HG03159 (cell line): ENCODE results near the gene SUSD1.
"Not testable (repeated sequence)": the region's sequence is repeated elsewhere in the genome, so short reads cannot be mapped to it uniquely, and the experiment has no call there.

Source experiments
- ATAC-seq: cut with Tn5 transposase; IDR thresholded peaks from one replicate; pipeline ENCODE4 v1.9.1; 2021; ENCODE audit warnings: mild to moderate bottlenecking, moderate library complexity; ENCODE audit not compliant: unreplicated experiment

SUSD1 gene

DNA sequence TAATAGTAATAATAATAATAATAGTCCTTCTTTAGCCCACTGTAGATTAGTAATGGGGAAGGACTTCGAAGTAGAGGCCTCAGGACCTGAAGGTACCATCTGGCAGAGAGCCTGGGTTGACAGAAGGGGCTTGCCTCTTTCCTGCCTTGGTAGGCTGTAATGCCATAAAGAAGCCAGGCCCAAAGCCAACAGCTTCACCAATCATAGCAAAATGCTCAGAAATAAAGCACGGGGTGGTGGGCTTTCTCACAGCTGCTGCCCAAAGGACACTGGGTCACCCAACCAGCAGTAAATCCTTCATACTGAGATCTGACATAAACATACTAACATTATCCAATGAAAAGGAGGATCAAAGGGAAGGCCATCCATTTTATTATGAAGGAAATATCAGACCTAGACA lies 70.7 kb downstream of the SUSD1 start:
- ATAC-seq = no peak

DNA sequence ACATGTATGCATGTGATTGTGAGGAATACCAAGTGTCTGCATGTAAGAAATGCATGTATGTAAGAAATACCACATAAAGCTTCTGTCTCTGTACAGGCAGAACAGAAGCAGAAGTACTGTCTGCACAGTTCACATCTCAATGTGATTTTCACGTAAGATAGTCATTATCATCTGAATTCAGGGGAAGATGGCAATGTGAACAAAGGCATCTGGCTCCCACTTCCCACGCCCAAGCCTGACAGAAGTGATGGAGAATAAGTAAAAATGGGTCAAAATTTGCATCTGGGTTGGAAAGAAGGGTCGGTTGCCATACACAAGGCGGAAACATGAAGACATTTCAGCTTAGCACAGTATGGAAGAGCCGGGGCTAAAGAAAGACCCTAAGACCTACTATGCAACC lies 71.7 kb downstream of the SUSD1 start:
- ATAC-seq = no peak

DNA sequence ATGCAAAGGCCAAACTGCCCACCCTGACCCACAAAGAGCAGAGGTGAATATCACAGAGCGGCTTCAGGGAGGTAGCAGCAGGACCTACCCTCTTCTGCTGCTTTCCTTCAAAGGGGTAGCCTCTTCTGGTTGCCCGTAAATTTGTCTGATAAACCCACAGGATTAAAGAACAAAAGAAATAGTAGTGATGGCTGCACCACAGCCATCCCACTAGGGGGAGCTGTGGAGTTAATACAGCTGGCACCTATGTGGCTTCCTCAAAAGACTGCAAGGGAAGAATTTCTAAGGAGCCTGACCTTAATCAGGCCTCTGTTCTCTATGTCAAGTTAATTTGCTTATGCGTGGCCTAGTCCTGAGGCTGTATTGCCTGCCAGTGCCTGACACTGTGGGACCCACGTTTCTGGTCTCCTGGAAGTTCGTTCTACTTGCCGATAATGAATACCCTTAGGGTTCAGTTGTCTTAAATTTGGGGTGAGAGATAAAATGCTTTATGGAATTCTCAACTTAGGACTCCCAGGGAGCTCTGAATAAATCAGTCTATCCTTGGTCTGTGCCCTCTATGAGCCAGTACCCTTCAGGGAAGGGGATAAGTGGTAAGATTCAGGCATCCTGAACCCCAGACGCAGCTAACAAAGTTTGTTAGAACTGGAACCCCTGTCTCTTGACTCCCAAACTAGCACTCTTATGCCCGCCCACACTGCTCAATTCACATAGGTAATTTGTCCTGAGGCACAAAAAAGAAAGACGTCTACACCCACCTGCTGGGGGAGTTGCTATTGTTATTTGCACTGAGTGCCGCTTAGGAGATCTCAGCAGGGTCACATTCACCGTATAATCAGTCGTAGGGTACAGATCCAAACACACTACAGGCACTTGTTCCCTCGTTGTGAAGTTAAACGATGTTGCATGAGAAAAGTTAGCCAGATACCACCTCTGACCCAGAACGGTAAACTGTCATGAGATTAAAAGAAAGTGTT lies 77.1 kb downstream of the SUSD1 start:
- no peak for ATAC-seq

DNA sequence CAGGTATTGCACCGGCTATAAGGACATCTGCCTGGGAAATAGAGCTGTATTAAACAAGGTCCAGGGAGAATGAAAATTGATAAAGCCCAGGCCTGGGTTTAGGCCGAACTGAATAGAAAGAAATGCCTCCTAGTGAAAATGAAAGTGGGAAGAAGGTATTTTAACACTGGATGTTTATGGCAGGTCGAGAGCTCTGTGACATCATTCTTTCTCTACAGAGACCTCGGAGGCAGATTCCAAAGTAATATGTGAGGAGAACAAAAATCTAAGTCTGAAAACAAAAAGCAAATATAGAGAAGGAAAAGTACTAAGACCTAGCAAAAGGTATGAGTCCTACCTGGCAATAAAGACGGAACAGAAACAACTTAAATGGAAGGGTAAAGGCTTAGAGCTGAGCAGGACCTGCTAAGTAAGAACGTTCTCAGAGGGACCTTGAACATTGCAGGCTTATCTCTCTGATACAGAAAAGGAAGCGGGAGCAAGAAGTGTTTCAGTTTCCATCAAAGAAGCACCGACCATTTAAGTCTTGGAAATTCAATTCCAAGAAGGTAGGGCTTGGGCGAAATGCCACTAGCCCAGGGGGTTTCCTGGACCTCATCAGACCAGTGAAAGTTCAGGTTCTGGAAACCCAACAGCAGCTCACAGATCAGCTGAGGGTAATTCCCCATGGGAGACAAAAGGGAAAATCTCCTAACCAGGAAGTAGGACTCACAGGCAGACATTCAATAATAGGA lies 80.0 kb downstream of the SUSD1 start:
- ATAC-seq = no peak

DNA sequence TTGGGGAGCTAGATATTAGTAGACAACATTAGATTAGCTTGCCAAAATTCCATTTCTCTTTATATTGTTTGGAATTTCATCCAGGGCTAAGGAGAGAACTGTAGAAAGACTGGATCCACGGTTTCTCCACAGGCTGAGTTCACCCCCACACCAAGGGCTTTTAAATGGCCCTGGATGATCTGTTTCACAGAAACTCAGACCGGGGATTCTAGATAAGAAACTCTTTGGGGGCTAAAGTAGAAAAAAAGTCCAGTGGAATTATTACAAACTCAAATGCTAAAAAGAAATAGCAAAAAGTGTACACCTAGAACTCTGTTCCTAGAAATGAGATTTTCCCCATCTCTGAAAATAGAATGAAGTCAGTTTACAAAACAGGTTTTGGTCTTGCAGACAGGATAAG lies 80.9 kb downstream of the SUSD1 start:
- ATAC-seq = no peak

DNA sequence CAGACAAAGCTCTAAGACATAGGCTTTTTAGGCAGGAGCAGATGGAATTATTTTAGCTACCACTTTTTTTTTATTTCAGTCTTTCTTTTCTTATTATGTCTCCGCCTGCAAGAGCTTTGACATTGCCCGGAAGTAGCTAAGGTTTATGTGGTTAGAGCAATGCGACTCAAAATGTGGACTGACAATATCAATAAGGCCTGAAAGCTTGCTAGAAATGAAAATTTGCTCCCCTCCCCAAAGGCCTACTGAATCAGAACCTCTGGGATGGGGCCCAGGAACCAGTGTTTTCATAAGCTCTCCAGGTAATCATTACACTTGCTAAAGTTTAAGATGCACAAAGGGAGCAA lies 81.3 kb downstream of the SUSD1 start:
- ATAC-seq = no peak

DNA sequence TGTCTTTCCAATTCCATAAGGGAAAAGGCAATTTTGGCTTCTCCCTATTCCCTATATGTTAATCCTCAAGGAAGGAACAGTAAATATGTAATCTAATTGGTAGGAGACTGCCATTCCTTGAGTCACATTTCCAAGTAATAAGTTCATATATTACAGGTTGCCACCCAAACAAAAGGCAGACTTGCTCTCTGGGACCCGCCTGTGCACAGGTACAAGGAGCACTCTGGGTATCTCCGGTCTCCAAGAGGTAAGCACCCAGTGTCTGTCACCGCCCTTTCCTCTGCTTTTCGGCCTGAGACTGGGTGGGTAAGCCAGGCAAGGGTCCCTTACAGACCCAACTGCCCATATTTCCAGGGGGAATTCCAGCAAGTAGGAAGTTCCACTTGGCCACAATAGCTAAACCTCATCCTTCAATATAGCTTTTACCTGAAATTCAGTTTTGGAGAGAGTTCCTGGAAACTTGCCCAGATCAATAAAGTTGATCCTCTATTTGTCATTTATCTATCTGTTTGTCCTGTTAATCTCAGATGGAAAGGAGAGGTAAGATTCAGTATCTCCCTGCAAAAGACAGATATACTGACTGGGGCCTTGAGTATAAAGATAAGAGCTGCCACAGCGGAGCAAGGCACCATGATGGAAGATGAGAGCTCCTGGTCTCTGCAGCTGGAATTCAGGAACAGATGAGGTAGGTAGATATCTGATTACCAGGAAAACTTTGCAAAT lies 81.8 kb downstream of the SUSD1 start:
- no peak for ATAC-seq

DNA sequence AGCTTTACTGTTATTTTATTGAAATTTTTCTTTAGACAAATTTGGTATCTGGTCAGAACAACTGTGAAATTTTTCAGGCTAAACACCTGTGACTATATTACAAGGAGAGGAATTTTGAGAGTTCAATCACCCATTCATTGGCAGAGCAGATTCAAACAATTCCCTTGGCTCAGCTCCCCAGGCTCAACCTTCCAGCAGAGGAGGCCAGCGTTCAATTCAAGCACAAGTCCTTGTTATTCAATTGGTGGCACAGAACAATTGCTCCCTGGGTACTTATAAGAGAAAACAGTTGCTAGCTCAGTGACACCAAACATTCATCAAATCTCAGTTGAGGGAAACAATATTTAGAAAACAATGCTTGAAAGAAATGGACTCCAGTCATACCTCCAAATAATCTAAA lies 83.3 kb downstream of the SUSD1 start:
- no peak for ATAC-seq

DNA sequence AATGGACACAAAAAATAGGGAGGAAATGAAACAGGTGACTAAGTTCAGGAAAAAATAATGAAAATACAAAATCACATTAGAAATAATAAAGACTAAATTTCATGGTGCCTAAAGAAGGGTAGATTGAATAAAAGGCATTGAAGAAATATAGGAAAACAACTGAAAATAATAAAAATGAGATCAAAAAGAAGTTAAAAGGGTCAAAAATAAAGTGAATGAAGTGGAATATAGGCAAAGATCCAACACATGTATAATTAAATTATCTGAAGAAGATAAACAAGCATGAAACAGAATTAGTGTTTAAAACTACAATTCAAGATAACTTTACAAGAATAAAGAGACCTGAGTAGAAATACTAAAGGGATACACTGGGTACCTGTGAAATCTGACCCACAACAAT lies 87.6 kb downstream of the SUSD1 start:
- ATAC-seq = no peak

DNA sequence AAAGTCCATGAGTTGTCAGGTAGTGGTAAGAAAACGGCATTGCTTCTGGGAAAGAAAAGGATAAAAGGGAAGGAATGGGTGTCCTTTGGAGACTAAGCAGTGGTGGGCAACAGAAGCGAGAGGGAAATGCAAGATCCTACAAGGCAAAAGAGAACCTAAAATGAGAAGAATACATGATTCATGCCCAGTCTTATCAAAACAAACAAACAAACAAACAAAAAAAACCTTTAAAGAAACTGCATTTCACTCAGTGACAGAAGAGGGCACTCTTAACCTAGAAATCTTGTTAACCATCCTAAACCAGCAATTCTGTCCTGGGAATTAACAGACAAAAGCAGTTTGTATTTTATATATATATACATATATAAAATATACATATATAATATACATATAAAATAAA lies 88.5 kb downstream of the SUSD1 start:
- no peak for ATAC-seq

DNA sequence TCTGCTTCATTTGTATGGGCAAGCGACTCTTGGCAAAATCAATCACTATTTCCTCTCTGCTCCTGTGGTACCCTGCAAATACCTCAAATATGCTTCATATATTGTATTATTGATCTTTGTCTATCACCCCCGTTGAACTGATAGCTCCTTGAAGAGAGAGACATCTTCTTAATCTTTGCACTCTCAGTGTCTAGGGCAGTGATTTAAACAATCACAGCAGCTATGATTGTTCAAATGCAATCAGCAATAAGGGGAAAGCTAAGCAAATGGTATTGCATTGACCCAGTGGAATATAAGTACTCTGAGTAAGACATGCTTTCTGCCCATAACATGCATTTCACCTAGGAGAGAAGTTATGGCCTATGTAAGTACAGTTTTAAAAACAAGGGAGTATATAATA lies 90.2 kb downstream of the SUSD1 start:
- no peak for ATAC-seq

DNA sequence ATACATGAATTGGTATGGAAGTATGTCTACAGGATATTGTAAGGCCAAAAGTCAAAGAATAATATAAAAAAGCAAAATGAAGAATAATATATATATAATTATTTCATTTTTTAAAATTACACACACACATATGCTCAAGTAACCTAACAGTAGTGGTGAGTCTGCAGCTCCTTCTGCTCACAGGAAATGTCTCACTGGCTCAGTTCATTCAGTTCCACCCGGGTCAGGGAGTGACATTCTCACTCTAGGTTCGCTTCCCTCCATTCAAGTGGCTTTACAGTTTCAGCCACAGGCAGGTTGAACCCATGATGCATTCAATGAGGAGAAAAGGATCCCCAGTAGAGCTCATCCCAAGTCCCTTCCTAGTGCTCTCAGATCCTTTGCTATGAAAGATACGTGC lies 90.8 kb downstream of the SUSD1 start:
- ATAC-seq = no peak

DNA sequence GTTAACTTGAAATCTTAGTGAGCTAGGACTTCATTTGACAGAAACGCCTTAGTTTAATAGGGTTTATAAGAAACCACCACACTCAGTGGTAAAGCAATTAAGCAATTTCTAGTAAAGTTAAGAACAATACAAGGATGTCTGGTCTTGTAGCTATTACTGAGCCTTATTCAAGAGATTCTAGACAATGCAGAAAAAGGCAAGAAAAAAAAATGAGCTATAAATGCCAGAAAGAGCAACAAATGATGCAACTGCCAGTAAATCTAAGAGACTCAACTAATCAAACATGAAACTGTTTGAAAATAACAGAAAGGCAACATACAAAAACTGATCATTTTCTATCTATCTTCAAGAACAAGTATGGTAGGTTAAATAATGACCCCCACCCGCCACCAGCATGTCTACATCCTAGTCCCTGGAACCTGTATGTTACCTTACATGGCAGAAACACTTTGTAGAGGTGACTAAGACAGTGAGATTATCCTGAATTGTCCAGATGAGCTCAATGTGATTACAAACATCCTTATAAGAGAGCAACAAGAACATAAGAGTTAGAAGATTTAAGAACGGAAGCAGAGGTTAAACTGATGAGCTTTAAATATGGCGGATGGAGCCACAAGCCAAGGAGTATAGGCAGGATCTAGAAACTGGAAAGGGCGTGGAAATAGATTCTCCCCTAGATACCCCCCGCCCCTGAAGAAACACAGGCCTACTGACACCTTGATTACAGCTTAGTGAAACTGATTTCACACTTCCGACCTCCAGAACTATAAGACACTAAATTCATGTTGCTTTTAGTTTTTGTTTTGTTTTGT lies 93.0 kb downstream of the SUSD1 start:
- no peak for ATAC-seq

DNA sequence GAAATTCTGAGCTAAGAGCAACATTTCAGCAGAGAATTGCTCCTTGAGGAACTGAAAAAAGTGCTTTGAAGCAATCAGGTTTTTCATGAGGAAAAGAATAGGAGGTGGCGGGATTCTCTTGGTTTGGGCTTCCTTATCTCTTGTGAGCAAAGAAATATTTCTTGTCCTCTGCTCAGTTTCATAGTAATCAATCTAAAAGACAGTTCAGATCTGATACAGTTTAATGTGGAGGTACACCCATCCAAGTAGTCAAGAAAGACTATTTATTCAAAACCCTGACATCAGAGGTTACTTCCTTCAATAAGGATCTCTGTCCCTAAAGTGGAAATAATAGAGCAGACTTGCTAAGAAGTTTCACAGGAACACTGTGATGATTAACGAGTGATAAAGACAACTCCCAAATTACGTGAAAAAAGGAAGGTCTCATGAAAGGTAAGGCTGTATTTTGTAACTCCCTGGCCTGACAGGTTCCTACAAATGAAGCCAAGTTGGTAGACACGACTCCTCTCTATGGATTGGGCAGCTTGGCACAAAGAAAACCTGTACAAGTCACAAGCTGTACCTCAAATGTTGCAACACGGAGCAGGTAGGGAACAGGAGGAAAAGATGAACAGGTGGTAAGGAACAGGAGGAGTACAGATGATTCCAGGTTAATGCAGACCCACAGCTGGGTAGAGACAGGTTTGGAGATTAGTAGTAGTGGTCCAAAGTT lies 94.1 kb downstream of the SUSD1 start:
- ATAC-seq = no peak

DNA sequence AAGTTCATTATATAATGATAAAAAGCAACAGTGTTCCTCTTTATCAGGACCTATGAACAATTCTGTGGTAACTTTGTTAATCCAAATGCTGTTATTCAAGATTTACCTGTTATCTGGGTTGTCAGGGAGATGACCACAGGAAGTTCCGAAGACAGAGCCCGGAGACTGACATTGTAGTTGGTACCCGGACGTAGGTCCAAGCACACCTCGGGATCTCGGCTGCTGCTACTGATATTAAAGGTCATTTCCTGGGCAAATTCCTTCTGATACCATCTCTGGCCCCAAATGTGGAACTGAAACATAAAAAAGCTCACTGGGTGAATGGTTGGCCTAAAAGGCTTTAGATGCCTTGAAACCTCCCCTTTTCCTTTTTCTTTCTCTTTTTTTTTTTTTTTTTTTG lies 96.7 kb downstream of the SUSD1 start:
- peak; percentile 75 for ATAC-seq

DNA sequence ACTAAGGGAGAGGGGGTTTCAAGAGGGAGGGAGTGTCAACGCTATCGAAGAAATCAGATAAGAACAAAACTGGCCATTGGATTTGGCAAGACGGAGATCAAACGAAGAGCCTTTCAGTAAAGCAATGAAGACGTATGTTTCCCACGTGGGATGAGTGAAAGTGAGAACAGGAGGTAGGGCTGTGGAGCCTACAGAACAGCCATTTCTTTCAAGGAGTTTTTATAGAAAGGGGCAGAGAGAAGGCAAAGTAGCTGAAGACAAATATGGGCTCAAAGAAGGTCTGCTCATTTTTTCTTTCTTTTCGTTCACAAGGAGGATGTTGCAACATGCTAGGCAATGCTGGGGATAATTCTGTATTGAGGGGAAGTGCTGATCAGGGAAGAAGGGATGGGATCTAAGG lies 98.3 kb downstream of the SUSD1 start:
- ATAC-seq = no peak

DNA sequence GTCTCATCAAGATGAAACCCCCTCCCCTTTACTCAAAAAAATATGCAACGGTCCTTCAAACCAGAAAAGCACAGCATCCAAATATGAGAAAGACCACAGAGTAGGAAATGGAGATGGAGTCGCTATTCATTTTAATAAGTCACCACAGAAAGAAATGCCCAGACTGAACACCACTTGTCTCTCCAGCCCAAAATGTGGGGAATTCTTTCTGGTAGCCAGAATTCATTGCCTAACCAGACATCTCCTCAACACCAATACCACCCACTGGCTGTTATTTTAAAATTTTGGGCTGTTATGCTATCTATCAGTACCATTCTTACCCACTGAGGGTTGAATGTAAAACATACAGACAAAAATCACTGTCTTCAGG lies 100.1 kb downstream of the SUSD1 start:
- ATAC-seq = no peak

DNA sequence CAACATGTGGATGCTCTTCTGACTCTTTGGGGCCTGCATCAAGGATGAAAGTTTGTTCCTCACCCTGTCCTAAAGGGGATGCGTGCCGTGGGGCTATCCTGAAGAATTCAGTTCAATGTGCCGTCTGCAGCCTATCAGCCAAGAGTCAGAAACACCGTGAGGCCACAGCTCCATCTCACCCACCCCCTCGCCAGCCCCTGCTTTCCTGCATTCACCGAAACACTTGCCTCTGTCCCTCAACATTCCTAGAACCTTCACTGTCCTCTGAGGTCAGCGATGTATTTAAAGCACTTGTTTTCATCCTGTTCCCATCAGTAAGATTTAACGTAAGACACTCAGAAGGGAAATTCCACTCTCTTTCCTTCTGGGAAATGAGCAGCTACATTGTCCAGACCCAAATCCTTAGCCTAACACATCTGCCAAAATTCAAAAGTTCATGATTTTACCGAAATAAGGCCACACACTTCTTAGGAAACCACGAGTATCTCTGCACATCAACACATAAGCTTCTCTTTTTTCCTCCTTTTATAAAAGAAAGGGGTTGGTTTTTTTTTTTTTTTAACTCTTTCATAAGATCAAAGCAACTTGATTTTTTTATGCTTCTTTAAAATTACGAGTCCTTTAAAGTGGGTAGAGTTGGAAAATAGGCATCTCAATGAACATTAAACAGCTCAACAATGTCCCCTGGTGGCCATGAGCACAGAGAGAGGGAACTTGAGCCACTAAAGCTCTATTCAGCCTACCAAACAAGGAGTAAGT lies 100.7 kb downstream of the SUSD1 start:
- ATAC-seq = peak; percentile 43

DNA sequence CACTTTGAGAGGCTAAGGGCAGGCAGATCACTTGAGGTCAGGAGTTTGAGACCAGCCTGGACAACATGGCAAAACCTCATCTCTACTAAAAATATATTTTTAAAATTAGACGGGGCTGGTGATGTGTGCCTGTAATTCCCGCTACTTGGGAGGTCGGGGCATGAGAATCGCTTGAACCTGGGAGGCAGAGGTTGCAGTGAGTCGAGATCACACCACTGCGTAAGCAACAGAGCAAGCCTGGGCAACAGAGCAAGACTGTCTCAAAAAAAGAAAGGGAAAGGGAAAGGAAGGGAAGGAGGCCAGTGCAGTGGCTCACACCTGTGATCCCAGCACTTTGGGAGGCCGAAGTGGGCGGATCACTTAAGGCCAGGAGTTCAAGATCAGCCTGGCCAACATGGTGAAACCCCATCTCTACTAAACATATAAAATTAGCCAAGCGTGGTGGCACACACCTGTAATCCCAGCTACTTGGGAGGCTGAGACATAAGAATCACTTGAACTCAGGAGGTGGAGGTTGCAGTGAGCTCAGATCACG lies 101.4 kb downstream of the SUSD1 start:
- not testable (repeated sequence) for ATAC-seq
